Measurements from ENCODE around the gene SMARCE1. TPM values are rescaled to one million over a fixed set of nuclear protein-coding genes. Genes with fewer than 3 reads are reported as not detected.

SMARCE1 gene
- total RNA-seq, 2 donors from 2014 or later, result 48.0 to 50.8 TPM

DNA sequence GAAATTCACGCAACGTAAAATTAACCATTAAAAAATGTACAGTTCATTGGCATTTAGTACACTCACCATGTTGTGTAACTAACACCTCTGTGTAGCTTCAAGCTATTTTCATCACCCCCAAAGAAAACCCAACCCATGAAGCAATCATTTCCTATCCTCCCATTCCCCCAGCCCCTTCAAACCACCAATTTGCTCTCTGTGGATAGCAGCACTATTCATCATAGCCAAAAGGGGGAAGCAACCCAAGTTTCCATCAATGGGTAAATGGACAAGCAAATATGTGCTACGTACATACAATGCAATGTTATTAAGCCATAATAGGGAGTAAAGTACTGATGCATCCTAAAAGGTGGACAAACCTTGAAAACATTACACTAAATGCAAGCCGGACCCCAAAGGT lies 28.3 kb upstream of the SMARCE1 start:
- no peak overlapping the region for H3K4me3 ChIP-seq
- H3K36me3 ChIP-seq (replicated peaks in 1 of 2; ENCODE audit: insufficient read depth in 1 of 2, low read depth in 2 of 2), result no peaks in the 10 kb centered on the region
- TF ChIP-seq POLR2A (IDR thresholded peaks at IDR 0.05), result no peak
- TF ChIP-seq, protein P1, sequence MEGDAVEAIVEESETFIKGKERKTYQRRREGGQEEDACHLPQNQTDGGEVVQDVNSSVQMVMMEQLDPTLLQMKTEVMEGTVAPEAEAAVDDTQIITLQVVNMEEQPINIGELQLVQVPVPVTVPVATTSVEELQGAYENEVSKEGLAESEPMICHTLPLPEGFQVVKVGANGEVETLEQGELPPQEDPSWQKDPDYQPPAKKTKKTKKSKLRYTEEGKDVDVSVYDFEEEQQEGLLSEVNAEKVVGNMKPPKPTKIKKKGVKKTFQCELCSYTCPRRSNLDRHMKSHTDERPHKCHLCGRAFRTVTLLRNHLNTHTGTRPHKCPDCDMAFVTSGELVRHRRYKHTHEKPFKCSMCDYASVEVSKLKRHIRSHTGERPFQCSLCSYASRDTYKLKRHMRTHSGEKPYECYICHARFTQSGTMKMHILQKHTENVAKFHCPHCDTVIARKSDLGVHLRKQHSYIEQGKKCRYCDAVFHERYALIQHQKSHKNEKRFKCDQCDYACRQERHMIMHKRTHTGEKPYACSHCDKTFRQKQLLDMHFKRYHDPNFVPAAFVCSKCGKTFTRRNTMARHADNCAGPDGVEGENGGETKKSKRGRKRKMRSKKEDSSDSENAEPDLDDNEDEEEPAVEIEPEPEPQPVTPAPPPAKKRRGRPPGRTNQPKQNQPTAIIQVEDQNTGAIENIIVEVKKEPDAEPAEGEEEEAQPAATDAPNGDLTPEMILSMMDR (IDR thresholded peaks at IDR 0.05), result no peak
- no peak overlapping the region for H3K27ac ChIP-seq
- intact Hi-C loops (cut with DNase I), result no loop called here
- H3K27me3 ChIP-seq, result no peaks in the 10 kb centered on the region
- DNase-seq (no peak), ATAC-seq (no peak)
- 76% methylated on average over 4 of the region's 4 CpGs for WGBS, 2 donors
- H3K9me3 ChIP-seq, result no peaks in the 10 kb centered on the region
- peaks cover 4% of the 10 kb centered on the region for H3K4me1 ChIP-seq

DNA sequence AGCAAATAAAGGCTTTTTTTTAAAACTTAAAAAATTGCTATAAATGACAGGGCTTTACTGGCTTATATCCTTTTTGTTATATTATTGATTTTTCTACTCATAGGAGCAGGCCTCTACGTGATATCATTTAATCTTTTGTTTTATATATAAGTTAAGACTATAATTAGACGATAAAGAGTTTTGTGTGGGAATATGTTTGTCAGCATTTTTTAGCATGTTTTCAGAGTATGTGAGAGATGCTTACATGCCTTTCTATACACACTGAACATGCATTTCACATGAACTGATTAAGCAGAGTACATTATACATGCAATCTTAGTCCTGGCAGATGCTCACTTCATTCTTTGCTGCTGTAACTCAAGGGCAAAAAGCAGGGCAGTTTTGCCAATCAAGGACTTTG lies 25.0 kb upstream of the SMARCE1 start:
- H3K4me3 ChIP-seq, result no peak overlapping the region
- H3K27ac ChIP-seq, result no peak overlapping the region
- H3K36me3 ChIP-seq (replicated peaks in 1 of 2; ENCODE audit: insufficient read depth in 1 of 2, low read depth in 2 of 2), result no peaks in the 10 kb centered on the region
- ATAC-seq, result no peak
- H3K27me3 ChIP-seq, result no peaks in the 10 kb centered on the region
- DNase-seq, result no peak
- 47 to 52% methylated on average over 2 of the region's 2 CpGs for WGBS, 2 donors
- intact Hi-C loops (cut with DNase I), result no loop called here
- TF ChIP-seq, protein P1 (IDR thresholded peaks at IDR 0.05), result no peak
- TF ChIP-seq POLR2A (IDR thresholded peaks at IDR 0.05), result no peak
- H3K9me3 ChIP-seq, result no peaks in the 10 kb centered on the region
- peaks cover 4% of the 10 kb centered on the region for H3K4me1 ChIP-seq

DNA sequence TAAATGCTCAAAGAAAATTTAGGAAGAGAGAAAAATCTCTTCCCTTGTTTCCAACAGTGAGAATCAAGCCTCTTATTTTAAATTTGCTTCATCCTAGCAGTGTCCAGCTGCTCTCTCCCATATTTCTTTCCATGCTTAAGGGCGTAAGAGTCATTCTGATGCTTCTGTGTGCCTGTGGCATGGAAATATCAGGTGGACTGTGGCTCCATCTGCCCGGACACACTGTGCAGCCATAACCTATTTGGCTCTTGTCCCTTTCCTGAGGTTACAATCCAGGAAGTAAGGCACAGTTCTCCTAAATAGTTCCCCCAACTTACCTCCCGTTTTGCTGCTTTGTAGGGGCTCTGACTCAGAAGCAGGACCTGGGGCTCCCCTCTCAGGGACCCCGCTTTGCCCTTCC lies 23.7 kb upstream of the SMARCE1 start:
- ATAC-seq (no peak), DNase-seq (no peak)
- H3K4me1 ChIP-seq, result peaks cover 4% of the 10 kb centered on the region
- 34 to 39% methylated on average over 4 of the region's 4 CpGs for WGBS, 2 donors
- intact Hi-C loops (cut with DNase I), result no loop called here
- no peak overlapping the region for H3K4me3 ChIP-seq
- H3K36me3 ChIP-seq (replicated peaks in 1 of 2; ENCODE audit: insufficient read depth in 1 of 2, low read depth in 2 of 2), result no peaks in the 10 kb centered on the region
- H3K27me3 ChIP-seq, result no peaks in the 10 kb centered on the region
- TF ChIP-seq, protein P1 (IDR thresholded peaks at IDR 0.05), result no peak
- no peak for TF ChIP-seq POLR2A (IDR thresholded peaks at IDR 0.05)
- no peak overlapping the region for H3K27ac ChIP-seq
- no peaks in the 10 kb centered on the region for H3K9me3 ChIP-seq

DNA sequence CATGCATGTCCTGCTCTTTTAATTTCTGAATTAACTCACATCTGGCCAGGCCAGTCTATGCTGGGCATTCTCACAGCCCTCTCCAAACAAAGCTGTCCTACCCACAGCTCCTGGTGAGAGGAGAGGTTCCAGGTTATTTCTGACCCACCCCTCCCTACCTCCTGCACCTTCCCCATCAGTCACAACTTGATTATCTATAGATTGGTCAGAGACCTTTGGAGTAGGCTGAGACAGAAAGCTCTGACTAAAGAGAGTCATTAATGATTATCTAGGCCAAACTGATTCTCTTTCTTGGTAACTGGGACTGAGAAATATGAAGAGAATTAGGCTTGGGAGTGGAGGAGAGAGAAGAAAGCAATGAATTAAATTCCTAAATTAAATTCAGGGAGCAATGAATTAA lies 18.7 kb upstream of the SMARCE1 start:
- H3K4me3 ChIP-seq, result no peak overlapping the region
- intact Hi-C loops (cut with DNase I), result no loop called here
- ATAC-seq, result no peak

More for the DNA sequence above, 18.7 kb upstream of the SMARCE1 start:
- peaks cover 5% of the 10 kb centered on the region for H3K4me1 ChIP-seq
- H3K27me3 ChIP-seq, result peaks cover 0 to 5% of the 10 kb centered on the region in 2 donors
- DNase-seq, result no peak
- TF ChIP-seq, protein P1 (IDR thresholded peaks at IDR 0.05), result no peak
- TF ChIP-seq POLR2A (IDR thresholded peaks at IDR 0.05), result no peak
- H3K36me3 ChIP-seq (replicated peaks in 1 of 2; ENCODE audit: insufficient read depth in 1 of 2, low read depth in 2 of 2), result no peaks in the 10 kb centered on the region
- no peak overlapping the region for H3K27ac ChIP-seq
- no peaks in the 10 kb centered on the region for H3K9me3 ChIP-seq
